ENCODE data around the gene LRRC74A. TPM values are rescaled to one million over a fixed set of nuclear protein-coding genes. Genes with fewer than 3 reads are reported as not detected.
A peak's percentile ranks its signal among the peaks of the same experiment; 100 is the strongest.

LRRC74A gene
- total RNA-seq, 2 donors from 2014 or later = not detected

- 84 to 85% methylated on average over 2 to 6 of the region's 6 CpGs for WGBS, 2 experiments (ENCODE audit: insufficient coverage in 1 of 2, insufficient read length in 1 of 2)
- Histone ChIP-seq H3K4me1 (ENCODE audit: control insufficient read depth, insufficient read depth, low read length) (peaks cover 5% of the 10 kb centered on the region), H3K27me3 (ENCODE audit: control insufficient read depth, insufficient read depth, low read length, poor library complexity, severe bottlenecking) (no peaks in the 10 kb centered on the region), H3K27ac (ENCODE audit: low read depth, low read length) (no peak overlapping the region), H3K4me3 (ENCODE audit: low read length) (no peak overlapping the region), H3K36me3 (ENCODE audit: control insufficient read depth, insufficient read depth, low read length) (no peaks in the 10 kb centered on the region), H3K9me3 (ENCODE audit: control insufficient read depth, low read length) (no peaks in the 10 kb centered on the region), H3K9ac (ENCODE audit: extremely low read depth, low read length, poor library complexity, severe bottlenecking) (no peak overlapping the region)
- H3K4me1 Mint-ChIP-seq = no peaks in the 10 kb centered on the region
- H3K27me3 Mint-ChIP-seq (ENCODE audit: insufficient read depth) = peaks cover 6% of the 10 kb centered on the region
- no peak overlapping the region for H3K4me3 Mint-ChIP-seq
- H3K9me3 Mint-ChIP-seq = no peaks in the 10 kb centered on the region
- TF ChIP-seq, protein P1, sequence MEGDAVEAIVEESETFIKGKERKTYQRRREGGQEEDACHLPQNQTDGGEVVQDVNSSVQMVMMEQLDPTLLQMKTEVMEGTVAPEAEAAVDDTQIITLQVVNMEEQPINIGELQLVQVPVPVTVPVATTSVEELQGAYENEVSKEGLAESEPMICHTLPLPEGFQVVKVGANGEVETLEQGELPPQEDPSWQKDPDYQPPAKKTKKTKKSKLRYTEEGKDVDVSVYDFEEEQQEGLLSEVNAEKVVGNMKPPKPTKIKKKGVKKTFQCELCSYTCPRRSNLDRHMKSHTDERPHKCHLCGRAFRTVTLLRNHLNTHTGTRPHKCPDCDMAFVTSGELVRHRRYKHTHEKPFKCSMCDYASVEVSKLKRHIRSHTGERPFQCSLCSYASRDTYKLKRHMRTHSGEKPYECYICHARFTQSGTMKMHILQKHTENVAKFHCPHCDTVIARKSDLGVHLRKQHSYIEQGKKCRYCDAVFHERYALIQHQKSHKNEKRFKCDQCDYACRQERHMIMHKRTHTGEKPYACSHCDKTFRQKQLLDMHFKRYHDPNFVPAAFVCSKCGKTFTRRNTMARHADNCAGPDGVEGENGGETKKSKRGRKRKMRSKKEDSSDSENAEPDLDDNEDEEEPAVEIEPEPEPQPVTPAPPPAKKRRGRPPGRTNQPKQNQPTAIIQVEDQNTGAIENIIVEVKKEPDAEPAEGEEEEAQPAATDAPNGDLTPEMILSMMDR (conservative IDR thresholded peaks at IDR 0.05) = no peak
- no peaks in the 10 kb centered on the region for H3K36me3 Mint-ChIP-seq (ENCODE audit: low read depth)
- DNase-seq = no peak
- no peak overlapping the region for H3K27ac Mint-ChIP-seq
Measured at GRCh38 chr14:76884394-76884793, 58.2 kb downstream of the LRRC74A start.

GRCh38 chr14:76884853-76885276 lies 58.7 kb downstream of the LRRC74A start:
- H3K4me3 Mint-ChIP-seq = no peak overlapping the region
- no peaks in the 10 kb centered on the region for H3K9me3 ChIP-seq (ENCODE audit: control insufficient read depth, low read length)
- TF ChIP-seq, protein P1 (conservative IDR thresholded peaks at IDR 0.05) = no peak
- H3K27ac ChIP-seq (ENCODE audit: low read depth, low read length) = no peak overlapping the region
- H3K27me3 Mint-ChIP-seq (ENCODE audit: insufficient read depth) = peaks cover 6% of the 10 kb centered on the region
- no peaks in the 10 kb centered on the region for H3K4me1 Mint-ChIP-seq
- no peaks in the 10 kb centered on the region for H3K9me3 Mint-ChIP-seq
- peaks cover 5% of the 10 kb centered on the region for H3K4me1 ChIP-seq (ENCODE audit: control insufficient read depth, insufficient read depth, low read length)
- no peak overlapping the region for H3K4me3 ChIP-seq (ENCODE audit: low read length)
- H3K27me3 ChIP-seq (ENCODE audit: control insufficient read depth, insufficient read depth, low read length, poor library complexity, severe bottlenecking) = no peaks in the 10 kb centered on the region
- no peaks in the 10 kb centered on the region for H3K36me3 Mint-ChIP-seq (ENCODE audit: low read depth)
- H3K9ac ChIP-seq (ENCODE audit: extremely low read depth, low read length, poor library complexity, severe bottlenecking) = no peak overlapping the region
- DNase-seq = peak; percentile 79
- WGBS, 2 experiments (ENCODE audit: insufficient coverage in 1 of 2, insufficient read length in 1 of 2) = 81 to 88% methylated on average over 6 to 14 of the region's 14 CpGs
- no peak overlapping the region for H3K27ac Mint-ChIP-seq
- H3K36me3 ChIP-seq (ENCODE audit: control insufficient read depth, insufficient read depth, low read length) = no peaks in the 10 kb centered on the region

GRCh38 chr14:76887191-76887590 lies 61.0 kb downstream of the LRRC74A start:
- TF ChIP-seq, protein P1 (conservative IDR thresholded peaks at IDR 0.05) = no peak
- Mint-ChIP-seq H3K4me1 (no peaks in the 10 kb centered on the region), H3K27me3 (ENCODE audit: insufficient read depth) (peaks cover 6% of the 10 kb centered on the region), H3K4me3 (no peak overlapping the region), H3K9me3 (peaks cover 6% of the 10 kb centered on the region), H3K27ac (no peak overlapping the region), H3K36me3 (ENCODE audit: low read depth) (no peaks in the 10 kb centered on the region)
- H3K9me3 ChIP-seq (ENCODE audit: control insufficient read depth, low read length) = peaks cover 4% of the 10 kb centered on the region
- H3K27ac ChIP-seq (ENCODE audit: low read depth, low read length) = no peak overlapping the region
- no peak for DNase-seq
- no peaks in the 10 kb centered on the region for H3K36me3 ChIP-seq (ENCODE audit: control insufficient read depth, insufficient read depth, low read length)
- WGBS, 2 experiments (ENCODE audit: insufficient coverage in 1 of 2, insufficient read length in 1 of 2) = 91% methylated on average over 6 of the region's 6 CpGs
- H3K9ac ChIP-seq (ENCODE audit: extremely low read depth, low read length, poor library complexity, severe bottlenecking) = no peak overlapping the region
- peaks cover 5% of the 10 kb centered on the region for H3K4me1 ChIP-seq (ENCODE audit: control insufficient read depth, insufficient read depth, low read length)
- H3K27me3 ChIP-seq (ENCODE audit: control insufficient read depth, insufficient read depth, low read length, poor library complexity, severe bottlenecking) = no peaks in the 10 kb centered on the region
- H3K4me3 ChIP-seq (ENCODE audit: low read length) = no peak overlapping the region

All from endodermal cell (in vitro differentiated cells).